ENCODE data around the gene SMG6. TPM values are rescaled to one million over a fixed set of nuclear protein-coding genes. Genes with fewer than 3 reads are reported as not detected.

SMG6 gene
- polyA plus RNA-seq, 1 of the 3 experiments (the other 2 are of a cell fraction), result 15.7 TPM

GRCh38 chr17:2136241-2136640 lies 167.3 kb downstream of the SMG6 start:
- Histone ChIP-seq H3K4me3 (ENCODE audit: low read depth in 2 of 2, low read length in 1 of 2) (no peak overlapping the region), H3K9me3 (no peaks in the 10 kb centered on the region), H3K4me1 (ENCODE audit: control insufficient read depth in 1 of 2, insufficient read depth in 2 of 2, low read depth in 1 of 2, low read length in 1 of 2) (peaks cover 24 to 26% of the 10 kb centered on the region in 2 experiments), H2AFZ (ENCODE audit: low read depth) (no peak overlapping the region), H3K36me3 (replicated peaks in 1 of 2; ENCODE audit: control insufficient read depth in 1 of 2, insufficient read depth in 2 of 2, low read length in 1 of 2) (no peaks in the 10 kb centered on the region), H3K4me2 (no peak overlapping the region), H4K20me1 (ENCODE audit: insufficient read depth) (0 out of 2 replicates have a peak, but pooled peaks cover 5% of the 10 kb centered on the region), H3K27ac (ENCODE audit: low read depth in 2 of 2, low read length in 1 of 2) (no peak overlapping the region), H3K27me3 (ENCODE audit: insufficient read depth) (no peaks in the 10 kb centered on the region), H3K9me2 (no peaks in the 10 kb centered on the region), H3F3A (replicated peaks; ENCODE audit: insufficient read depth) (peaks cover 21% of the 10 kb centered on the region), H3K9ac (no peak overlapping the region), H3K79me2 (ENCODE audit: insufficient read depth) (peaks cover 12% of the 10 kb centered on the region; the same call in 1 of the 2 replicates)
- ChIA-PET CTCF (interaction anchor here (1.2 to 2.9 kb wide), 6 partner anchors 54 to 145 kb away, joined by 3 to 9 read pairs (median 4); partner anchors contain the start of gene HIC1), POLR2A (no interaction called here)
- no peak for DNase-seq
- 88% methylated on average over 5 of the region's 6 CpGs for WGBS (ENCODE audit: low lambda C conversion rate)
- TF ChIP-seq RAD21 (IDR thresholded peaks at IDR 0.05; ENCODE audit: low read length) (no peak), PBX3 (IDR thresholded peaks at IDR 0.05) (peak; percentile 47; the same call in 1 of the 2 replicates), YY1 (IDR thresholded peaks at IDR 0.05; ENCODE audit: low read depth) (no peak), TCF12 (IDR thresholded peaks at IDR 0.05) (0 out of 2 replicates have a peak, but pooled peaks have one; percentile 10)

DNA sequence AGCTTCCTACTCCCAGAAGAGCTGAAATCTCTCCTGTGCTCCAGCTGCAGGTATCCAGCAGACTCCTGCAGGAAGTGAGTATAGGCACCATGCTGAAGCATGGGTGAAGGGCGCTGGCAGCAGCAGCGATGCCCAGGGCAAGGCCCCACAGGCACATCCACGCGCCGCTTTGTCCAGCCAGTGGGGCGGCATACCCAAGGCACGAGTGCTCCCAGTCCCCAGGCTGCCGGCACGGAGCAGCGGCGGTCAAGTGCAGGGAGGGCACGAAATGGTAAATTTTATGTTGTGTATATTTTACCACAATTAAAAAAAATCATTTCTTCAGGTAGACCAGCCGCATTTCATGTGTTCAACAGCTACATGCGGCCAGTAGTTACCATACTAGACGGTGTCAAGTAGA lies 175.6 kb downstream of the SMG6 start:
- TF ChIP-seq EZH2phosphoT487 (IDR thresholded peaks at IDR 0.05; ENCODE audit: borderline replicate concordance, low read depth) (no peak), RAD21 (IDR thresholded peaks at IDR 0.05; ENCODE audit: low read length) (no peak), MXI1 (IDR thresholded peaks at IDR 0.05; ENCODE audit: low read depth, low read length) (no peak), GATA2 (CRISPR knock-in tag; IDR thresholded peaks at IDR 0.05) (no peak), EP300 (IDR thresholded peaks at IDR 0.05; ENCODE audit: borderline replicate concordance in 1 of 2, low read depth in 1 of 2, low read length in 1 of 2) (no peak), SMC3 (IDR thresholded peaks at IDR 0.05; ENCODE audit: low read depth, low read length) (no peak), YY1 (IDR thresholded peaks at IDR 0.05; ENCODE audit: low read depth) (no peak)
- TF ChIP-seq, protein P1, sequence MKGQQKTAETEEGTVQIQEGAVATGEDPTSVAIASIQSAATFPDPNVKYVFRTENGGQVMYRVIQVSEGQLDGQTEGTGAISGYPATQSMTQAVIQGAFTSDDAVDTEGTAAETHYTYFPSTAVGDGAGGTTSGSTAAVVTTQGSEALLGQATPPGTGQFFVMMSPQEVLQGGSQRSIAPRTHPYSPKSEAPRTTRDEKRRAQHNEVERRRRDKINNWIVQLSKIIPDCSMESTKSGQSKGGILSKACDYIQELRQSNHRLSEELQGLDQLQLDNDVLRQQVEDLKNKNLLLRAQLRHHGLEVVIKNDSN (IDR thresholded peaks at IDR 0.05; ENCODE audit: borderline replicate concordance, low read depth), result no peak
- TF ChIP-seq, protein P2, sequence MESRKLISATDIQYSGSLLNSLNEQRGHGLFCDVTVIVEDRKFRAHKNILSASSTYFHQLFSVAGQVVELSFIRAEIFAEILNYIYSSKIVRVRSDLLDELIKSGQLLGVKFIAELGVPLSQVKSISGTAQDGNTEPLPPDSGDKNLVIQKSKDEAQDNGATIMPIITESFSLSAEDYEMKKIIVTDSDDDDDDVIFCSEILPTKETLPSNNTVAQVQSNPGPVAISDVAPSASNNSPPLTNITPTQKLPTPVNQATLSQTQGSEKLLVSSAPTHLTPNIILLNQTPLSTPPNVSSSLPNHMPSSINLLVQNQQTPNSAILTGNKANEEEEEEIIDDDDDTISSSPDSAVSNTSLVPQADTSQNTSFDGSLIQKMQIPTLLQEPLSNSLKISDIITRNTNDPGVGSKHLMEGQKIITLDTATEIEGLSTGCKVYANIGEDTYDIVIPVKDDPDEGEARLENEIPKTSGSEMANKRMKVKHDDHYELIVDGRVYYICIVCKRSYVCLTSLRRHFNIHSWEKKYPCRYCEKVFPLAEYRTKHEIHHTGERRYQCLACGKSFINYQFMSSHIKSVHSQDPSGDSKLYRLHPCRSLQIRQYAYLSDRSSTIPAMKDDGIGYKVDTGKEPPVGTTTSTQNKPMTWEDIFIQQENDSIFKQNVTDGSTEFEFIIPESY (IDR thresholded peaks at IDR 0.05; ENCODE audit: borderline replicate concordance, low read depth), result no peak
- TF ChIP-seq, protein P3, sequence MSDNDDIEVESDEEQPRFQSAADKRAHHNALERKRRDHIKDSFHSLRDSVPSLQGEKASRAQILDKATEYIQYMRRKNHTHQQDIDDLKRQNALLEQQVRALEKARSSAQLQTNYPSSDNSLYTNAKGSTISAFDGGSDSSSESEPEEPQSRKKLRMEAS (IDR thresholded peaks at IDR 0.05; ENCODE audit: low read depth), result no peak
- no peak overlapping the region for H3K4me3 ChIP-seq (ENCODE audit: low read depth in 2 of 2, low read length in 1 of 2)
- WGBS (ENCODE audit: low lambda C conversion rate), result 97% methylated on average over 13 of the region's 15 CpGs
- ChIA-PET CTCF (interaction anchor here (0.9 to 1.4 kb wide), 3 partner anchors 11 to 117 kb away, joined by 3 read pairs; no protein-coding TSS in a partner anchor), POLR2A (no interaction called here)
- no peak overlapping the region for H2AFZ ChIP-seq (ENCODE audit: low read depth)
- no peaks in the 10 kb centered on the region for H3K9me2 ChIP-seq
- no peak for DNase-seq
- no peaks in the 10 kb centered on the region for H4K20me1 ChIP-seq (ENCODE audit: insufficient read depth)
- H3K79me2 ChIP-seq (ENCODE audit: insufficient read depth), result no peaks in the 10 kb centered on the region
- no peak overlapping the region for H3K27ac ChIP-seq (ENCODE audit: low read depth in 2 of 2, low read length in 1 of 2)
- no peaks in the 10 kb centered on the region for H3K9me3 ChIP-seq
- no peaks in the 10 kb centered on the region for H3K36me3 ChIP-seq (replicated peaks in 1 of 2; ENCODE audit: control insufficient read depth in 1 of 2, insufficient read depth in 2 of 2, low read length in 1 of 2)
- H3K9ac ChIP-seq, result no peak overlapping the region
- no peaks in the 10 kb centered on the region for H3K27me3 ChIP-seq (ENCODE audit: insufficient read depth)
- H3K4me1 ChIP-seq (ENCODE audit: control insufficient read depth in 1 of 2, insufficient read depth in 2 of 2, low read depth in 1 of 2, low read length in 1 of 2), result peaks cover 10 to 11% of the 10 kb centered on the region in 2 experiments; a peak in 2 of 4 replicates
- H3F3A ChIP-seq (replicated peaks; ENCODE audit: insufficient read depth), result peaks cover 7% of the 10 kb centered on the region
- no peak overlapping the region for H3K4me2 ChIP-seq
